Measurements from ENCODE around the gene LYSMD1. TPM values are rescaled to one million over a fixed set of nuclear protein-coding genes. Genes with fewer than 3 reads are reported as not detected.

LYSMD1 gene
- total RNA-seq, 1 experiment from 2014 or later, result 6.7 TPM

- H4K5ac ChIP-seq (ENCODE audit: insufficient read length, low read depth, low read length), result no peak overlapping the region
- H3K9me3 Mint-ChIP-seq, result no peaks in the 10 kb centered on the region
- no peak overlapping the region for H2BK15ac ChIP-seq (ENCODE audit: low read depth, low read length)
- H4K20me1 ChIP-seq (ENCODE audit: control insufficient read depth, insufficient read depth, insufficient read length), result peaks cover 4% of the 10 kb centered on the region
- H3K27ac ChIP-seq (ENCODE audit: insufficient read length, low read depth, low read length), result no peak overlapping the region
- peaks cover 21% of the 10 kb centered on the region for H3K27me3 Mint-ChIP-seq (ENCODE audit: low read depth)
- no peak overlapping the region; a peak in 1 of 5 replicates for H3K4me3 Mint-ChIP-seq
- H2AFZ ChIP-seq (ENCODE audit: low read length), result no peak overlapping the region
- no peak overlapping the region for H2AK5ac ChIP-seq (ENCODE audit: insufficient read length, low read length)
- no peak overlapping the region for H3K4me2 ChIP-seq (ENCODE audit: insufficient read depth, insufficient read length, low read length)
- H3K79me1 ChIP-seq (ENCODE audit: insufficient read depth, low read depth, low read length, poor library complexity, severe bottlenecking), result no peaks in the 10 kb centered on the region
- H3K18ac ChIP-seq (ENCODE audit: insufficient read length, low read depth, low read length), result no peak overlapping the region
- no peak overlapping the region for H4K8ac ChIP-seq (replicated peaks; ENCODE audit: insufficient read length, low read depth, low read length)
- H2BK120ac ChIP-seq (ENCODE audit: low read depth, low read length, poor library complexity, severe bottlenecking), result no peak overlapping the region
- no peak overlapping the region for H4K91ac ChIP-seq (ENCODE audit: insufficient read length, low read depth, low read length)
- no peak overlapping the region for H2BK20ac ChIP-seq (ENCODE audit: low read depth, low read length, poor library complexity, severe bottlenecking)
- H3K4me1 Mint-ChIP-seq, result peaks cover 32 to 39% of the 10 kb centered on the region in 2 experiments
- no peak overlapping the region for H3K9ac ChIP-seq (ENCODE audit: extremely low read depth, insufficient read length, low read length)
- no peak for TF ChIP-seq CTCF (conservative IDR thresholded peaks at IDR 0.05)
- peak overlapping the region in 1 of 3 experiments; percentile 48; a peak in 1 of 7 replicates for H3K27ac Mint-ChIP-seq
- H3K23ac ChIP-seq (ENCODE audit: insufficient read length, low read depth, low read length), result no peak overlapping the region
- peaks cover 24% of the 10 kb centered on the region for H3K23me2 ChIP-seq (ENCODE audit: insufficient read length, low read depth, low read length, poor library complexity, severe bottlenecking)
- H3K9me3 ChIP-seq (ENCODE audit: control insufficient read depth, low read depth, low read length), result no peaks in the 10 kb centered on the region
- peaks cover 7 to 12% (median 12%) of the 10 kb centered on the region in 3 experiments; a peak in 6 of 7 replicates for H3K36me3 Mint-ChIP-seq (ENCODE audit: insufficient read depth in 1 of 3, low read depth in 3 of 3)
- peaks cover 22% of the 10 kb centered on the region; the same call in 1 of the 2 replicates for H3K4me1 ChIP-seq (ENCODE audit: insufficient read depth, low read length)
- no peak overlapping the region for H2BK5ac ChIP-seq (ENCODE audit: insufficient read length, low read length)
- no peak overlapping the region for H3K56ac ChIP-seq (ENCODE audit: insufficient read length, low read depth, low read length)
- H3T11ph ChIP-seq (ENCODE audit: low read length), result no peak overlapping the region
- no CpG with 5 or more reads among the region's 5 CpGs for WGBS (ENCODE audit: extremely low coverage, insufficient read length, low lambda C conversion rate)
- H3K4ac ChIP-seq (ENCODE audit: low read depth, low read length), result no peak overlapping the region
- DNase-seq, result no peak
- H3K79me2 ChIP-seq (ENCODE audit: insufficient read depth, low read length), result no peaks in the 10 kb centered on the region
- H2BK12ac ChIP-seq (ENCODE audit: insufficient read length, low read depth, low read length), result no peak overlapping the region
- no peaks in the 10 kb centered on the region; the same call in 1 of the 2 replicates for H3K27me3 ChIP-seq (ENCODE audit: insufficient read depth, low read length)
- no peak overlapping the region for H3K14ac ChIP-seq (ENCODE audit: insufficient read depth, low read length)
Observed at GRCh38 chr1:151142411-151143056, 23.2 kb downstream of the LYSMD1 start.

All from H9 (cell line).